HPDE6-E6E7 (cell line): Measurements from ENCODE around the gene PRKG1.
A peak's percentile ranks its signal among the peaks of the same experiment; 100 is the strongest.
"Not testable (repeated sequence)": the region's sequence is repeated elsewhere in the genome, so short reads cannot be mapped to it uniquely, and the experiment has no call there.

ENCODE experiments used
- DNase-seq: peaks from one replicate; pipeline ENCODE4 v3.0.0; 2011; ENCODE audit warnings: missing footprints; ENCODE audit errors: extremely low spot score

Gene PRKG1

DNA sequence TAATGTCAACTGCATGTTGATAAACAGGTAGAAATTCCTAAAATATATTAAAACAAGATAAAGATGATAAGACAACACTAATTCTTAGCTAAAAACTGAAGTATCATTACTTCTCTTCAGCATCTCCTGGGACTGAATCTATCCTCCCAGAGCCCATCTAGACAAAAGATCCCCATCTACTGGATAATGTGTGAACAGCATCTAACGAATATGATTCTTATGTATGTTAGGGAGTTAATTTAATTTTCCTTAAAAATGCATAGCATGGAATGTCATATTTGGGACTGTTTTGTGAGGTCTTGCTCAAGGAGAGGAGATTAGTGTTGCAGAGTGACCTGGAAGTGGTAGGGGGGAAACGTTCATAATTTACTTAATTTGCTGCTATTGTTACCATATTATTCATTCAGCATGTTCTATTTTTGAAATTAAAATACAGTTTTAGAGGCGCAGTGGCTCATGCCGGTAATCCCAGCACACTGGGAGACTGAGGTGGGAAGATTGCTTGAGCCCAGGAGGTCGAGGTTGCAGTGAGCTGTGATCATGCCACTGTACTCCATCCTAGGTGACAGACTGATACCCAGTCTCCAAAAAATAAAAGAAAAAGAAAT lies 930.2 kb downstream of the PRKG1 start:
- DNase-seq: peak; percentile 32

DNA sequence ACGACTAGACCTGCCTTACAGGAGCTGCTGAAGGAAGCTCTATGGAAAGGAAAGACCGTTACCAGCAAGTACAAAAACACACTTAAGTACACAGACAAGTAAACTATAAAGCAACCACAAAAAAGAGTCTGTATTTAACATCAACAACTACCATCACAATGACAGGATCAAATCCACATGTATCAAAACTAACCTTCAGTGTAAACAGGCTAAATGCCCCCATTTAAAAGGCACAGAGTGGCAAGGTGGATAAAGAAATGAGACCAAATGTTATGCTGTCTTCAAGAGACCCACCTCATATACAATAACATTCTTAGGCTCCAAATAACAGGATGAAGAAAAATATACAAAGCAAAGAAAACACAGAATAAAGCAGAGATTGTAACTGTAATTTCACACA lies 932.8 kb downstream of the PRKG1 start:
- DNase-seq: no peak

DNA sequence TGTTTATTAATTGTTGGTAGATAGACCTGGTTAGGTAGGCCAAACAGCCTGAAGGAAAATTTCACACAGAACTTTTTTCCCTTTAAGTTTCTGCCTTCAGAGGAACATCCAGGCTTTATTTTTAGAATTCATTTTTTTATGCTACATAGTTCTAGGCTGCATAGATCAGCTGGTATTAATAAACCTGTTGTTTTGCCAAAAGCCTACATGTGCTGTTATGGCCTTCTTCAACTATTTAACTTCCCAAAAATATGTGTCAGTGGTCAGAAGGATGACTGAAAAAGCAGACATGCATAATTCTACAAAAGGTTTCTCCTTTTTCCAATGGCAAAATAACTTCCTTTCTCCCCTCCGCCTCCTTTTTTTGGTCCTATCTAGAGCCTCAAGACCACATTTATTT lies 936.8 kb downstream of the PRKG1 start:
- no peak for DNase-seq

DNA sequence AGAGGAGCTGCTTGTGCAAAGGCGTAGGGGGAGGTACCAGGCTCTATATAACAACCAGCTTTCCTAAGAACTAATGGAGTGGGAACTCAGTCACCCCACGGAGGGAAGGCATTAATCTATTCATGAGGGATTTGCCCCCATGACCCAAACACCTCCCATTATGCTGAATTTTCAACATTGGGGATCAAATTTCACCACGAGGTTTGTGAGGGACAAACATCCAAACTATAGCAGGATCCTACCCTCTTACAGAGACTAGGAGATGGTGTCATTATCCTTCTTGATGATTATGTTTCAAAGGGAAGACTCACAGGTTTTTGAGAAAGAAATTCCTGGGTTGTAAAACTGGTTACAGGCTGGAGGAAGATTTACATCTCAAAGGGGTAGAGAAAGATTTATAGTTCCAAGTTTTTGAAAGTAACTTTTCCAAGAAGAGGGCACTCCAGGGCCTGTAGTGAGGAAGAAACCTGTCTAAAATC lies 944.8 kb downstream of the PRKG1 start:
- DNase-seq: no peak

DNA sequence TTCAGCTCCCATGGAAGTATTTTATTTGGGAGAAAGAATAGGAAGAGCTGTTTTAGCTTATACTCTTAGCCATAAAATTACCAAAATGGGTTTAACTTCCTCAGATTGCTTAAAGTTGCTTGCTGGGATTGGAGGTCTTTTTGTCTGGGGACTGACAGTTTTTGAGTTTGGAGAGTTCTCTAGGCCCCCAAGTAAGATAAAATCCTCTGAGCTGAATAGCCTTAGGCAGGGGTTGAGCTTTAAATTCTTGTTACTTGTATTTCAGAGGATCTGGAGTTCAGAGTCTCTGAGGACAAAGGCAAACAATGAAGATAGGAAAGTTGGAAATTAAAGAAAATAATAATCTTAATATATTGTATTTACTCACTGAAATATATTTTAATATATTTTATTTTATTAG lies 945.4 kb downstream of the PRKG1 start:
- no peak for DNase-seq

DNA sequence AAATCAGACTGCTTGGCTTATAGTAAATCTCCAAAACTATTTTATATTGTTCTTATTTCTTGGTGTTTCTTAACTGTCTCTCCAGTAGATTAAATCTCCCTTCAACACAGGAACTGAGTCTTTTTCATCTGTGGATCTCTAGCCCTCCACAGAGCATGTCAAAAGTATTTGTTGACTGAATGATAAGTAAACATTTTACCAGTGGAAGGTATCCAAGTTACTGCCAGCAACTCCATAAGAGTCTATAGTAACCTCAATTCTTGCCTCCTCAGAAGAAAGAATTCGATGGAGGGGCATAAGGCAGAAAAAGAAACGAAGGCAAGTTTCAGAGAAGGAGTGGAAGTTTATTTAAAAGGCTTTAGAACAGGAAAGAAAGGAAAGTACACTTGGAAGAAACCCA lies 945.9 kb downstream of the PRKG1 start:
- DNase-seq: no peak

DNA sequence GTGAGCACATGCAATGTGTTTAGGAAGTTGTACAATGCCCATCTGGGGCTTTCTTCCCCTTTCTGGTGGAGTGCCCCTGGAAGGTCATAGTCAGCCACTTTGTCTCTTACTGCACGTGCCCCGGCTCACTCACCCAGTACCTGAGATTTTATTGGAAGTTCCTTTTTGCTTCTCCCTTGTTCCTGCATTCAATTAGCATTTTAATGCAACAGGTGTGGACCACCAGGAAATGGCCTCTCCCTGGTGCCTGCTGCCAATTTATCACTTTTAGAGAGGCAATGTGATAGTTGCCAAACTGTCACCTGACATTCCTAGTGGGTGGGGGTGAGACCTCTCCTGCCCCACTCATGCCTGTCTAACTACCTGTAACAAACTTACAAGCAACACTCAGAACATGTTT lies 946.4 kb downstream of the PRKG1 start:
- DNase-seq: no peak

DNA sequence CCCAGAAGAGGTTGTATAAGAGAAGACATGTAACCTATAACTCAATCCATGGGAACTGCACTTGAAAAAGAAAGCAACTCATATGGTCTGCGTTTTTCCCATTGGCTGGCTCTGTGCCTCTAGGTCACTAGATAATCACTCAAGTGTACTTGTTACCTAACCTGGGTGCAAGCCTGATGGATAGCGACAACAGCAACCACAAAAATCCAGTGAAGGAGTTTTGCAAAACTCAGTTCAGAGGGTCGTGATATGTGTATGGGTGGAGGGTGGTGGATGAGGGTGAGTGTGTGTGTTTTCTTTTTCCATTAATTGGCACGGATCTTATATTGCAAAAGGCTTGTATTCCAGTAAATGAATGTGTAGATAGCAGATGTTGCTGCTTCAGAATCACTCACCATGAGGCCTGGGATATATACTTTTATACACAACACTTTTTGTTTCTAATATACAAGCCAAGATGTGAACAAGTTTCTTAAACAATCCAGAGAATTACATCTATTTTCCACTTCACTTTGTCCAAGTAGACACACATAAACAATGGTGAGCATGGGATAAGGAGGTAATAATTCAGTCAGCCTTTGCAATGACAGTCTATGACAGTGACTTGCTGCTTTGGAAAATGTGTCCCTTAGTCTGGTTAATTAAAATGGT lies 952.9 kb downstream of the PRKG1 start:
- DNase-seq: no peak

DNA sequence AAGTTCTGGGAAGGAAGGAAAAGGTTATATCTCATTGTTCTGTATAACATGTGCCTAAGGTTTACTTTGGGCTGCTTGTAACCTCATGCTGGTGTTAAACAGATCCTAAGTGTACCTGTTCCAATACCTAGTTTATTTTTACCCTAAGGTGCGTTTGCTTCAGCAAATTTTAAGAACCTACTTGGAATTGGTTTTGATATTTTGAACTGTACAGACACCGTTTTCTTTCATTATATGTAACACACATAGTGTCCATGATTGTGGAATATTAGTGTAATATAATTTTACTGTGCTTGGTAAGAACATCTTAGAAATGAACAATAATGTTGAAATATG lies 954.2 kb downstream of the PRKG1 start:
- DNase-seq: no peak

DNA sequence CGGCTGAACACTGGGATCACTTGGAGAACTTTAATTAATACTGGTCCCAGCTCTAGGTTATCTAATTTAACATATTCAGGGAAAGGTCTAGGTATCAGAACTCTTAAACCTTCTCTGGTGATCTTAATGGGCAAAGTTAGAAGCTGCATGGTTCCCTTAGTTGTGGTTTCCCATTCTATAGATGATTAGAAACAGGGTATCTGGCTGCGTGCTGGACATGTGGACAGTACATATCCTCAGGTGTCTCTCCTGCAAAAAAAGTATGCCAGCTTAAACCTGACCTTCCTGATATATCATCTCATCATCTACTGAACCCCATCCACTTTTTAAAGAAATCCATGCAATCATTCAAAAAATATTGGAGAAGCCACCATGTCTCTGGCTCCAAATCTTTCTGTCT lies 955.3 kb downstream of the PRKG1 start:
- no peak for DNase-seq

DNA sequence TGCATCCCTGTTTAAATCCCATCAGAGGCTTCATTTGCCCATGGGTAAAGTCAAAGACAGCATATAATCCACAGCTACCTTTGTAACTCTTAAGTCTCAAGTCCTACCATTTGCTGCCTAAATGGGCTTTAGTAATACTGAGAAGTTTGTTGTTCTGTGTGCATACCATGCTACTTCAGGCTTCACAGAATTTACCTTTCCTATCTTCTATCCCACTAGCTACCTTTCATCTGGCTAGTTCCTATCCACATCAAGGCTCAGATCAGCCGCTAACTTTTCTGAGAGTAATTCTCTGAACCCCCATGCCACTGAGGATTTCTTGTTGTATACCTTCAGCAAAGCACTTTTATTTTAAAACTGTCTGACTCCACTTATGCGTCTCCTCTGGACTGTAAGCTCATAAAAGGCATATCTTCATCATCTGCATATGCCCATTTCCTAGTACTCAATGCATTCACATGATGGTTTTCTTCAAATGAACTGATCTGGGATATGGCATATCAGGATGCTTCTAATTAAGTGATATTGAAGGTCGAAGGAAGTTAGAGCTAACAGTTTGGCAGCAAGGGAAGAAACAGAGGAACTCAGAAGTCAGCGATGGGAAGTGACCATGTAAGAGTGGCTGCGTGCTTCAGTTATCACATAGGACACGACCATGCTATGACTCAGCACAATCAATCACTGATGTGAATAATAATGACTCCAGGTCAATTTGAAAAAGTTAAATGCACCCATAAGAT lies 955.9 kb downstream of the PRKG1 start:
- no peak for DNase-seq

DNA sequence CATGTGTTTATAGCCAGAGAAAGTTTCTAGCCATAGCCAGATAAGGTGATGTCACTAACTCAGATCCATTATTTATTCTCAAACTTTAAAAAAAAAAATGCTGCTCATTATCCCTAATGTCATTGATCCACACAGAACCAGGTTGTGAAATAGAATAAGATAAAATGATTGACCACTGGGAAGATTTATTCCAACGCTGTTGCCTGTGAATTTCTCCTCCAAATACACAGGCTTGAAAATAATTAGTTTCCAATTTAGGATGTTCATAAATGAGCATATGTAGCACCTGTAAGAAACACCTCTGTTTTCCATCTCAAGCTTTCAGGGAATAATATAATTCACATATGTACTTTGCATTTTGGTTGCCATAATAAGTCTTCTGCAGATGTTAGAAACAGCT lies 956.7 kb downstream of the PRKG1 start:
- no peak for DNase-seq

DNA sequence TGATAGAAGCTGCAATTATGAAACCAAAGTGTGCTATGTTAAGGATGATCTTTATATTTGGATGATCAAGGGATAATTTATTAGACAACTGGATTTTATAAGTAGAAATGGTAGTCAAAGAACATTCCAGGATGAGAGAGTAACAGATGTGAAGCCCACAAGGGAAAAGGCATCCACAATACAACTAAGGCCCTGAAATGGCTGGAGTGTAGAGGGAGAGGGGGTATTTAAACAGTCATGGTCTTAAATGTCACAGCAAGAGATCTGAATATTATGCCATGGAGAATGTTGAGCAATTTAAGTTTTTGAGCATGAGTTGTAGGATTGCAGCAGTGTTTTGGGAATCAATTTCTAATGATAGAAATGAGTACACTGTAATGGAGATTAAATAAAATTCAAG lies 957.5 kb downstream of the PRKG1 start:
- no peak for DNase-seq

DNA sequence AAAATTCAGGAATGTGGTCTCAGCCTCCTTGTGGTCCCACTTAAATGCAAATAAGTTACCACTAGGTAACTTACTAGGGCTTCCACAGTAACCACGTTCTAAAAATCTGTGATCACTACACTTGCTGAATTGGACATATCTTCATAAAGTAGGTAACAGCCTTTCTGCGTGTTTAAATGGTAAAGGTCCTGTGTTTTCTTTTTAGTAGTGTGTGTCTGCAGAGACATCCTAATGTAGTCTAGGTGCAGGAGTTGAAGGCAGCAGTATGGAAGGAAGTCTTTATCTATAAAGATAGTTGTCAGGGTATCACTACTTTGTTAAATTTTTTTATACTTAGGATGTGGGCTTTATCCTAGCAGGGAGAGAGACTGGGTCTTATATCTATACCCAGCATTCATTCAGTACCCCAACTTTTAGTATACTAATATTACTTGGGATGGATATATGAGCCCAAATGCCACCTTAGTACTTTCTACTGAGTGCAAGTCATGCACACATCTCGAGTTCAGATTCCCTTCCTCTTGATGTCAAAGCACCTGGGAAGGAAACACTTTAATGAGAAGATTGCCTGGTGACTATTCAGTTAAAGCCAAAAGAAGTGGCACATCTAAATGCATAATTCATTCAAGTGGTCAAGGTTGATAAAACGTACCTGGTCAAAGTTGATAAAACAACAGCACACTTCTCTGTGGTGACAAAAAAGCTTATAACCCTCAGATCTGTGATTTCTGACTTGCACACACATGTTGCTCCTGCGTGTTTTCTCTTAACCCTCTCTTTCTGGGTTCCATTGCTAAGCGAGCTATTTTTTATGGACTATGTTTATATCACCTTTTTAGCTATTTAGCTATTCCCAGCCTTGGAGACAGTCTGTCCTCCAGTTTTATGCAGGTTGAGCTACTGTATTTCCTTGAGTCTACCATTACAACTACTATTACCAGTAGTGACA lies 958.7 kb downstream of the PRKG1 start:
- DNase-seq: no peak

DNA sequence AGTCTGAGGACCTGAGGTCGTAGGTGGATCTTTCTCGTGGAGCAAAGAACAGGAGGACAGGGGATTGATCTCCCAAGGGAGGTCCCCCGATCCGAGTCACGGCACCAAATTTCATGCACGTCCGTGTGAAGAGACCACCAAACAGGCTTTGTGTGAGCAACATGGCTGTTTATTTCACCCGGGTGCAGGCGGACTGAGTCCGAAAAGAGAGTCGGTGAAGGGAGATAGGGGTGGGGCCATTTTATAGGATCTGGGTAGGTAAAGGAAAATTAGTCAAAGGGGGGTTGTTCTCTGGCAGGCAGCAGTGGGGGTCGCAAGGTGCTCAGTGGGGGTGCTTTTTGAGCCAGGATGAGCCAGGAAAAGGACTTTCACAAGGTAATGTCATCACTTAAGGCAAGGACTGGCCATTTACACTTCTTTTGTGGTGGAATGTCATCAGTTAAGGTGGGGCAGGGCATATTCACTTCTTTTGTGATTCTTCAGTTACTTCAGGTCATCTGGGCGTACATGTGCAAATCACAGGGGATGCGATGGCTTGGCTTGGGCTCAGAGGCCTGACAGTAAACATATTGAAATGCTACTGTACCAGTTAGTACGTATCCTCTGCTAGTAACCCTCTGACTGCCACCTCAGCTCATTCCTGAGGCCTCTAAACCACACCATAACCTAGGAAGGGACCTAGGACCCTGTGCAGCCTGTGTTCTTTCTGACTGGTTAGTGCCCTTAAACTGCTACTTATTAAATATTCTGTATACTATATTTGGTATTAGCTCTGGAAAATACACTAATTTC lies 964.9 kb downstream of the PRKG1 start:
- not testable (repeated sequence) for DNase-seq

DNA sequence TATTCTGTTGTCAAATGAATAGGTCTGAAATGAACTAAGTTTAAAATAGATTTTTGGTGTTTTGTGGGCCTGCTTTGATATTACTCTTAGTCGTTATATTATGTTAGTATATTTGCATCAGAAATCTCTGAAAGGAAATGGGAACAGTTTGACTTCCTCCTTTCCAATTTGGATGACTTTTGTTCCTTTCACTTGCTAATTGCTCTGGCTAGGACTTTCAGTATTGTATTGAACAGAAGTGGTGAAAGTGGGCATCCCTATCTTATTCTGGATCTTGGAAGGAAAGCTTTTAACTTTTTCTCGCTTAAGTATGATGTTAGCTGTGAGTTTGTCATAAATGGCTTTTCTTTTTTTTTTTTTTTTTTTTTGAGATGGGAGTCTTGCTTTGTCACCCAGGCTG lies 966.2 kb downstream of the PRKG1 start:
- no peak for DNase-seq

DNA sequence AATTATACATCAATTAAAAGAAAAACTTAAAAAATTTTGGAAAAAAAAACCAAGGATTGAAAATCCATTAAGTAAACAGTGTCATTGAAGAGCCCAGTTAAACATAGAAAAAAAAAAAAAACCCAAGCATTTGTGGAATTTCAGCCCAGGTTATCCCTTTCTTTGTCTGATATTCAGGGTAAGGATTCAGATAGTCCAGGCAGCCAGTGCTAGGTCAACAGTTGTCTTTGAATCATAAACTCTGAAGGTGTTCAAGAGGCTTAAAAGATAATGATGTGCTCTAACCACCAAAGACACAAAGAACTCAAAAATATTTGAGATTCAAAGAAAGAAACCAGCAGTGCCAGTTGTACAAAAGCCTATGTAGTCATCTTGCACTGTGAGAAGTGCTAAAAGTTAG lies 969.5 kb downstream of the PRKG1 start:
- no peak for DNase-seq

DNA sequence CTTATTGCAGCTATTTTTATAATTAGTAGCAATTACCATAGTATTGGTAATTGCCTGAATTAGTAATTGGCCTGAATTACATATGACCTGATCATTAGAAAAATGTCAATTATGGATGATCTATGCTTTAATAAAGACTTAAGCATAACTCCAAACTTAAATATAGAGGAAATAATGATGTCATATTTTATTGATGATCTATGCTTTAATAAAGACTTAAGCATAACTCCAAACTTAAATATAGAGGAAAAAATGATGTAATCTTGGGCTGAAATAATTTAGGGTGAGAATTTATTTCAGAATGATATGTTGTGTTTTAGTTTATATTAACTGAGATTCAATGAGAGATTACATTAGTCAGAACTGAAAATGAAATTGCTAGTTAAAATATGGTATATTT lies 973.8 kb downstream of the PRKG1 start:
- DNase-seq: no peak

DNA sequence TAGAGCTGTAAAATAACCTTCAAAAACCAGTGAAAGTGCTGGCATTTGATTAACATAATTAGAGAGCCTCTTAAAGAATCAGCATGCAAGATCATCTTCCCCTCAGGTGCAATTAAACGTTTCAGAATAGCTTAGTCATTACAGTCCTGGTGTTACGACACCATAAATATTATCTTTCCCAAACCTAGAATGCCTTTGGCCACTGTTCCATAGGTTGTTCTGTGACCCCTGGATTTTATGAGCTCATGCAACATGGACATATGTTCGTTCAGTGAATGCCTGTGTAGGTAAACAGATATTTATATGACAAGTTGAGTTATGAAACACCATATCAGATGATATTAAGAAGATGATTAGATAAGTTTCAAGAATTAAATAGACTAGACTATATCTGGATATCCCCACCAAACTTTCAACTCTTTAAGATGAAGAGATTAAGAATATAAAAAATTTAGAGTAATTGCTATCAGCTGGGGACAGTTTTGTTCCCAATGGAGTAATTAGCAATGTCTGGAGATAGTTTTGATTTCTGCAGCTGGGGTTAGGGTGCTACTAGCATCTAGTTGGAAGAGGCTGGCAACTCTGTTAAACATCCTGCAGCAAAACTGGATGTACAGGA lies 976.3 kb downstream of the PRKG1 start:
- DNase-seq: no peak

DNA sequence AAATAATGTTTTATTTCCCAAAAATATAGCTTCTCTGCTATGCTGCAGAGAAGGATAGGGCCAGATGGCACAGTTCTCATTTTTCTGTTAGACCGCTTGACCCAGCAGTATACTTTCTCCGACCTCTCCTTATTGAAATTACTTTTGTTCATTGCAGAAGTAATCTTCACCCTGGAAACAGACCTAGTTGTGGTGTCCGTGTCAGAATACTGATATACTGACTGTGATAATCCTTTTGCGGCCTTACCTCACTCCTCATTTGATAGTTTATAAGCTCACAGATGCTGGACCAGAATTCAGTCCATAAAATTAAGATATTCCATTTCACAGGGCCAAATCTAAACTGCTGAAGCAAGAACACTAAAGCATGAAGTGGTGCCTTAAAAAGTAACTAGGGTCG lies 979.2 kb downstream of the PRKG1 start:
- DNase-seq: no peak

DNA sequence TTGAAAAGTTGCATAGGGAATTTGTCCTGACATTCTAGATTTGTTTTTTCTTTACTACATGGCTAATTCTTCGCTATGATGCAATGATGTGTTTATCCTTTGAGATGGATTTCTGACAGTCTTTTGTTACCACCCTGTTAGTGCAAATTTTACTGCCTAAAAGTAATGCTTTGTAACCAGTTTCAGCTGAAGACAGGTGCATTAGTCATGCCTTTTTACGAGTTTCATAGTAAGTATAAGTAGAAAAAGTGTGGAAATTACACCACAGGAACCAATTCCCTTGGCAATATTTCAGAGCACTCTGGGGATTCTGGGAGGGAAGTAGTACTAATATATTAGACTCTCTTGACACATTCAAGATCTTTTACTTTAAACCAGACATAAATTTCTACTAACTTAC lies 982.0 kb downstream of the PRKG1 start:
- DNase-seq: no peak
